ENCODE measurements around the gene SORCS2. TPM values are rescaled to one million over a fixed set of nuclear protein-coding genes. Genes with fewer than 3 reads are reported as not detected.

Gene SORCS2
- total RNA-seq, 2 experiments from 2014 or later: 0.07 TPM

- intact Hi-C loops (cut with micrococcal nuclease): no loop called here
- ChIA-PET POLR2A (no interaction called here), CTCF (no interaction called here)
- Mint-ChIP-seq H3K27me3 (no peaks in the 10 kb centered on the region), H3K36me3 (no peaks in the 10 kb centered on the region), H3K9me3 (no peaks in the 10 kb centered on the region), H3K27ac (no peak overlapping the region), H3K4me1 (ENCODE audit: low read depth) (no peaks in the 10 kb centered on the region), H3K4me3 (no peak overlapping the region)
- DNase-seq: no peak
These were observed 534.5 kb downstream of the SORCS2 start for GRCh38 chr4:7726665-7727413.

- intact Hi-C loops (cut with micrococcal nuclease): no loop called here
- H3K4me3 Mint-ChIP-seq: no peak overlapping the region
- no peaks in the 10 kb centered on the region for H3K4me1 Mint-ChIP-seq (ENCODE audit: low read depth)
These were observed 535.4 kb downstream of the SORCS2 start for GRCh38 chr4:7727749-7728148.

GRCh38 chr4:7731437-7731836 is 539.1 kb downstream of the SORCS2 start:
- Mint-ChIP-seq H3K4me1 (ENCODE audit: low read depth) (no peaks in the 10 kb centered on the region), H3K36me3 (no peaks in the 10 kb centered on the region), H3K9me3 (no peaks in the 10 kb centered on the region), H3K27ac (no peak overlapping the region), H3K4me3 (no peak overlapping the region), H3K27me3 (no peaks in the 10 kb centered on the region)
- ChIA-PET CTCF (interaction anchor here (1.2 to 2.1 kb wide), 2 partner anchors 12 to 30 kb away, joined by 4 to 6 read pairs; no protein-coding TSS in a partner anchor), POLR2A (no interaction called here)
- no peak for DNase-seq
- intact Hi-C loops (cut with micrococcal nuclease): no loop called here

More at GRCh38 chr4:7727749-7728148, 535.4 kb downstream of the SORCS2 start:
- Mint-ChIP-seq H3K36me3 (no peaks in the 10 kb centered on the region), H3K9me3 (no peaks in the 10 kb centered on the region), H3K27ac (no peak overlapping the region), H3K27me3 (no peaks in the 10 kb centered on the region)
- ChIA-PET POLR2A (no interaction called here), CTCF (interaction anchor here (1.5 kb wide), 1 partner anchor 8 kb away, joined by 6 read pairs; no protein-coding TSS in a partner anchor)
- no peak for DNase-seq

- ChIA-PET POLR2A (no interaction called here), CTCF (interaction anchor here (1.2 to 2.1 kb wide), 2 partner anchors 12 to 29 kb away, joined by 4 to 6 read pairs; no protein-coding TSS in a partner anchor)
- intact Hi-C loops (cut with micrococcal nuclease): no loop called here
- no peak overlapping the region for H3K27ac Mint-ChIP-seq
- no peaks in the 10 kb centered on the region for H3K36me3 Mint-ChIP-seq
- H3K4me1 Mint-ChIP-seq (ENCODE audit: low read depth): no peaks in the 10 kb centered on the region
- H3K4me3 Mint-ChIP-seq: no peak overlapping the region
- DNase-seq: no peak
- H3K9me3 Mint-ChIP-seq: no peaks in the 10 kb centered on the region
- H3K27me3 Mint-ChIP-seq: no peaks in the 10 kb centered on the region
These were observed 539.9 kb downstream of the SORCS2 start for GRCh38 chr4:7732263-7732662.

- Mint-ChIP-seq H3K36me3 (no peaks in the 10 kb centered on the region), H3K4me1 (ENCODE audit: low read depth) (no peaks in the 10 kb centered on the region), H3K27ac (no peak overlapping the region), H3K9me3 (no peaks in the 10 kb centered on the region), H3K4me3 (no peak overlapping the region), H3K27me3 (no peaks in the 10 kb centered on the region)
- ChIA-PET CTCF (no interaction called here), POLR2A (no interaction called here)
- no peak for DNase-seq
- intact Hi-C loops (cut with micrococcal nuclease): no loop called here
These were observed 540.9 kb downstream of the SORCS2 start for GRCh38 chr4:7733201-7733600.

GRCh38 chr4:7733801-7734650 is 541.7 kb downstream of the SORCS2 start:
- DNase-seq: no peak
- Mint-ChIP-seq H3K4me3 (no peak overlapping the region), H3K9me3 (no peaks in the 10 kb centered on the region), H3K27me3 (no peaks in the 10 kb centered on the region), H3K36me3 (no peaks in the 10 kb centered on the region), H3K4me1 (ENCODE audit: low read depth) (no peaks in the 10 kb centered on the region), H3K27ac (no peak overlapping the region)
- ChIA-PET POLR2A (no interaction called here), CTCF (no interaction called here)
- intact Hi-C loops (cut with micrococcal nuclease): no loop called here

GRCh38 chr4:7734651-7735260 is 542.4 kb downstream of the SORCS2 start:
- CTCF ChIA-PET: no interaction called here
- no peak overlapping the region for H3K27ac Mint-ChIP-seq
- H3K4me3 Mint-ChIP-seq: no peak overlapping the region
- intact Hi-C loops (cut with micrococcal nuclease): no loop called here
- H3K36me3 Mint-ChIP-seq: no peaks in the 10 kb centered on the region
- H3K27me3 Mint-ChIP-seq: no peaks in the 10 kb centered on the region
- no peak for DNase-seq
- POLR2A ChIA-PET: no interaction called here
- H3K4me1 Mint-ChIP-seq (ENCODE audit: low read depth): no peaks in the 10 kb centered on the region
- no peaks in the 10 kb centered on the region for H3K9me3 Mint-ChIP-seq

GRCh38 chr4:7735395-7735794 is 543.1 kb downstream of the SORCS2 start:
- POLR2A ChIA-PET: no interaction called here

GRCh38 chr4:7735961-7736360 is 543.6 kb downstream of the SORCS2 start:
- Mint-ChIP-seq H3K36me3 (no peaks in the 10 kb centered on the region), H3K27ac (no peak overlapping the region), H3K4me3 (no peak overlapping the region), H3K4me1 (ENCODE audit: low read depth) (no peaks in the 10 kb centered on the region), H3K9me3 (no peaks in the 10 kb centered on the region), H3K27me3 (no peaks in the 10 kb centered on the region)
- intact Hi-C loops (cut with micrococcal nuclease): no loop called here
- DNase-seq: no peak
- ChIA-PET CTCF (no interaction called here), POLR2A (no interaction called here)

More at GRCh38 chr4:7735395-7735794, 543.1 kb downstream of the SORCS2 start:
- intact Hi-C loops (cut with micrococcal nuclease): no loop called here
- H3K4me1 Mint-ChIP-seq (ENCODE audit: low read depth): no peaks in the 10 kb centered on the region
- no peak for DNase-seq
- H3K9me3 Mint-ChIP-seq: no peaks in the 10 kb centered on the region
- H3K27ac Mint-ChIP-seq: no peak overlapping the region
- no peak overlapping the region for H3K4me3 Mint-ChIP-seq
- no peaks in the 10 kb centered on the region for H3K27me3 Mint-ChIP-seq
- CTCF ChIA-PET: no interaction called here
- H3K36me3 Mint-ChIP-seq: no peaks in the 10 kb centered on the region

- Mint-ChIP-seq H3K9me3 (no peaks in the 10 kb centered on the region), H3K4me3 (no peak overlapping the region), H3K36me3 (no peaks in the 10 kb centered on the region), H3K4me1 (ENCODE audit: low read depth) (no peaks in the 10 kb centered on the region), H3K27me3 (no peaks in the 10 kb centered on the region), H3K27ac (no peak overlapping the region)
- CTCF ChIA-PET: no interaction called here
- DNase-seq: no peak
- POLR2A ChIA-PET: no interaction called here
- intact Hi-C loops (cut with micrococcal nuclease): no loop called here
These were observed 544.3 kb downstream of the SORCS2 start for GRCh38 chr4:7736436-7737267.

- Mint-ChIP-seq H3K27me3 (no peaks in the 10 kb centered on the region), H3K9me3 (no peaks in the 10 kb centered on the region), H3K4me1 (ENCODE audit: low read depth) (no peaks in the 10 kb centered on the region), H3K4me3 (no peak overlapping the region), H3K27ac (no peak overlapping the region), H3K36me3 (no peaks in the 10 kb centered on the region)
- ChIA-PET POLR2A (no interaction called here), CTCF (no interaction called here)
- DNase-seq: no peak
- intact Hi-C loops (cut with micrococcal nuclease): no loop called here
These were observed 544.9 kb downstream of the SORCS2 start for GRCh38 chr4:7737268-7737645.

Data from activated CD4-positive, alpha-beta memory T cell treated with anti-CD3 and anti-CD28 coated beads for 36 hours (primary cell).